Fibroblast of skin of scalp (primary cell): ENCODE data around the gene NSD2. TPM values are rescaled to one million over a fixed set of nuclear protein-coding genes. Genes with fewer than 3 reads are reported as not detected.
"Not testable (repeated sequence)": the region's sequence is repeated elsewhere in the genome, so short reads cannot be mapped to it uniquely, and the experiment has no call there.

ENCODE experiments used
- DNase-seq: peaks from one replicate; pipeline ENCODE4 v3.0.0-alpha.2; 2013
- polyA plus RNA-seq, 2 experiments: library from polyadenylated mRNA; unstranded; fragments of 120-200 nt; gene quantifications; one replicate each; pipeline ENCODE4 v1.2.1, GENCODE V29; 2013; ENCODE audit not compliant: insufficient read length in 2 of 2

NSD2 gene
- 45.0 TPM for polyA plus RNA-seq (2013, experiment 1 of 2; ENCODE audit: insufficient read length)
- polyA plus RNA-seq (2013, experiment 2 of 2; ENCODE audit: insufficient read length): 46.8 TPM

DNA sequence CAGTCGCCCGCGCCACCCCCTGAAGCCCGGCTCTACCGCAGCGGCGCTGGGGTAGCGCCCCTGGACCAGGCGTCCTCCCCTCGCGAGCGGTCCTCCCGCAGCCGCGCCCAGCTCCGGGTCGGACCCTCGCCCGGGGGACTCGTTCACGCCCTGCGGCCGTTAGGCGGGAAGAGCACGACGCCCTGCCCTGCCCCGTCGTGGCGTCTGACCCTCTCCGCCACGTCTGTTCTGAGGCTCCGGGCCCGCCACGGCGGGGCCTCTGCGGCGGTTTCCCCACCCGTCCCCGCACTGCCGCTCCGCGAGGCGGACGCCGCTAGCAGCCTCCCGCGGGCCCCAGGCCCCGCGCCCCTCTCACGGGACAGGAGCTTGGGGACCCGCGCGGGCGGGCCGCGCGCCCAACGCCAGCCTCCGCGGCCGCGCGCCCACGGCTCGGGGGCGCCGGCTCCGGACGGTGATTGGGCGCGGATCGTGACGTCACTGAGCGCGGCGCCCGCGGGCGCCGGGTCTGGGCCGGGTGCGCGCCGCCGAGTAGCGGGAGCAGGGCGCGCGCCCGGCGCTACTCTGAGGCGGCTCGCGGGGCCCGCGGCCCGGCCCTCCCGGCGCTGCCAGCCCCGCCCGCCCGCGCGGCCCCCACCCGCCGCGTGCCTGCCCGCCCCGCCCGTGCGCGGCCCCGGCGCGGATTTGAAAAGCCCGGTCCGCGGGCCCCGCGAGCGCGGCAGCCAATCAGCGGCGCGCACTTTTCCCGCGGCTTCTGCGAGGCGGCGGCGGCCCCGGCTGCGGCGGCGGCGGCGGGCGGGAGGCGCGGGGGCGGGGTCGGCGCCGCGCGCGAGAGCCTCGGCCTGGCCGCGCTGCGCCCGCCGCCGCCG lies at the start of gene NSD2:
Gene NSD2 (plus strand): TSS at position 816 of the 866 bp plus-strand sequence. CDS start 29,262 bp downstream, outside the sequence.
- DNase-seq: peak; percentile 95

DNA sequence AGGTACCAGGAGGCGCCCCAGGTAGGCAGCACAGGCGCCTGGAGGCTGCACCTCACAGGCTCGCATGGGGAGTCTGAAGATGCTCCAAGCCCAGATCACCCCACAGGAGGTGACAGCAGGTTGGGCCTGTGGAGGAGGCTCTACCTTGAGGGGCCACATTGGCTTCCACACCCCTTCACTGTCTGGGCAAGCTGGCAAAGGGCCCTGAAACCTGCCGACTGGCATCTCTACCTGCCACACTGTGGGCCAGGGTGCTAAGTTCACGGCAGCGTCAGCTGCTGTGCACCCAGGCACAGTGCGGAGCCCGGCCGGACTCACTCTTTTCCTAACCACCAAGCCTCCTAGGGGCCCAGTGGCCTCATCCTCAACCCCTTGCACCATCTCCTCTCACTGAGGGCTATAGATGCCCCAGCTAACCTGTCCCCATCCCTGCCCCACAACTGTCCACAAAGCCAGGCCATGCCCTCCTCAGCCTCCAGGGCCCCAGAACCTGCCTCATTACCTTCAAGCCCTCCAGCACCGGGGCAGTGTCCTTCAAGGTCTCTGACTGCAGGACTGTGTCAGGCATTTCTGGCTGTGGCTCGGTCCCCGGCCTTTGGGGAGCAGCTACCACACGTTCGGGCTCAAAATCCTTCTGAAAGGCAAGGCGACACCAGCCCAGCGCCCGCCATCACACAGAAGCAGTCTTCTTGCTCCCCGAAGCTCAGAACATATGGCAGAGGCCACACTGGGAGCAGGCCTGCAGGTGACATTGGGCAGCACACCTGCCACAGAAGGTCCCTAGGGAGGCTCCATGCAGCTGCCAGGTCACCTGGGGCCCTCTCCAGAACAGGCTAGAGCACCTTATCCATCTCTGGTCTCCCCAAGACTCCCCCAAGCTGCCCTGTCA lies 49.3 kb upstream of the NSD2 start:
- no peak for DNase-seq

DNA sequence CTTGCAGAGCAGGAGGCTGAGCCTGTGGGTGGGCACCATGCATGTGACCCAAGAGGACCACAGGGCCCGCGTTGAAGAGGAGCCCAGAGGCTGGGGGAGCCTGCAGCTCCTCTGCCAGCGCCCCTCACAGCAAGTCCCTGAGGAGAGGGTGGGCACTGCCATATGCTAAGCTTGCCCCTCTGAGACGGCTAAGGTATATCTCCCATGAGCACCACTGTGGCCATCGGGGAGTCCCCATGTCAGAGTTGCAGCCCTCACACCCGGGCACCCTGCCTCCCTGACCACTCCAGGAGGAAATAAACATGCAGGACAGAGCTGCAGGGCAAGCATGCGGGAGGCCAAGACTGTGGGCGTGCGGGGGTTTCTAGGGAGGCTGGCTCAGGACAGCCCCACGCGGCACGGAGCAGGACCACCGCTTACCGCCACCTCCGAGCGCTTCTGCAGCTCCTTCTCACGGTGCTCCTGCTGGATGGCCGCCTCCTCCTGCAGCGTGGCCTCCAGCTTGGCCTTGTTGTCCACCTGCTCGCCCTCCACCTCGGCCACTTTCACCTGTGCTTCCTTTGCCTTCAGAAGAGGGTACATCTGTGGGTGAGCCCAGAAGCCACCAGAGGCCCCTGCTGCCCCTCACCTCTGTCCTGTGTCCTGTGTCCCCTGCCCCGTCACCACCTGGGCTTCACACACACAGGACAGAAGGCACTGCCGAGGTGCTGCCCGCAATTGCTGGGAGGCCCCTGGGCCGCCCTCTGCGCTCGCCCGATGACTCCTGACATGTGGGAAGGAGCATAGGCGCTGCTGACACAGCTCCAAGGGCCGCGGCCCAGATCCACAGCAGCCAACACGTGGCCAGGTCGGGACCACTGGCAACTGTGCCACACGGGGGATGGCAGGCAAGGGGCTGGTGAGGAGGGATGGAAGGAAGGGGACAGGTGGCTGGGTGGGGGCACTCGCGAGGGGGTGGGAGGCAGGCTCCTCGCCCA lies 48.3 kb upstream of the NSD2 start:
- no peak for DNase-seq

DNA sequence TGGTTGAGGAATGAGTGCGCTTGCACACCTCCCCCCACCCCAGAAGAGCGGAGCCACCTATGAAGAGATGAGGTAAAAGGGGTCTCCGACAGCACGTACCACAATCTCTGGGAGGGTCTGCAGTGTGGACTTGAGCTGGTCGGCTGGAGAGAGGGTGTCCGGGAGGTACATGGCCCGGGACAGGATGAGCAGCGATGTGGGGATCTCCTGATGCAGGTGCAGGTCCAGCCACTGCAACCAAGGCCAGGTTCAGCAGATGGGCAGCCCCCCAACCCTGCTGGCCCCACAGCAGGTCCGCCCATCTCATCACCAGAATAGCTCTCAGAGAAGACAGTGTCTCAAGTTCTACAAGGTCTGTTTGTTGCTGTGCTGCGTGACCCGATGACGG lies 47.7 kb upstream of the NSD2 start:
- no peak for DNase-seq

DNA sequence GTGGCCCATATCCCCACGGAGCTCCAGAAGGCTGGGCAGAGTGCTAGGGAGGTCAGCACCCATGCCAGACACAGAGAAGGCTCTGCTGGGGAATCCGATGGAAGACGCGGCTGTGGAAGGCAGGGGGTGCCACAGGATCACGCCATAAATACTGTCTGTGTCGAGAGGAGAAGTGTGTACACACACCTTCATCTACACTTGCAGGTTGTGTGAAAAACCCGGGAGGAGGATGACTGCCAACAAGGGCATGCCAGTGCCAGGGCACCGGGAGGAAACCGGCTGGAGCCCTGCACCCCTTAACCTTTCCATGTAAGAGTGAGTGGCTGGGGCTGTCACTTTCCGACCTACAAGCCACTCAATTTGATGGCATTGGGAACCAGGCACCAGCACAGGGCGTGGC lies 46.4 kb upstream of the NSD2 start:
- DNase-seq: no peak

DNA sequence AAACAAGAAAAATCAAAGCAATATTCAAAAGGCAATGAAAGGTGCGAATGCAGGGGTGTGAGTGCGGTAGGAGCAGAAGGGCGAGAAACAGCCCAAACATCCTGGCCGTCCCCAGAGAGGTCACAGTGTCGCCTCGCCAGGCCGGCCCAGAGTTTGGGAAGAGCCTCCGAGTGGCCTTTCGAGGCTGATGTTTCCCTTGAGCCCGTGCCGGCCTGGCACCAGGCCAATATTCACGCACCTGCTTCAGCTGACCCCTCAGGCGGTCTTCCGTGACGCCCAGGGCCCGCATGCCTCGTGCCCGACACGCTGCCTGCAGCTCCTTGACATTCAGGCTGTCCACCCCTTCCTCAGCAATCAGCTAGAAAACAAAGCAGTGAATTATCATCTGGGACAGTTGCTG lies 45.9 kb upstream of the NSD2 start:
- DNase-seq: no peak

DNA sequence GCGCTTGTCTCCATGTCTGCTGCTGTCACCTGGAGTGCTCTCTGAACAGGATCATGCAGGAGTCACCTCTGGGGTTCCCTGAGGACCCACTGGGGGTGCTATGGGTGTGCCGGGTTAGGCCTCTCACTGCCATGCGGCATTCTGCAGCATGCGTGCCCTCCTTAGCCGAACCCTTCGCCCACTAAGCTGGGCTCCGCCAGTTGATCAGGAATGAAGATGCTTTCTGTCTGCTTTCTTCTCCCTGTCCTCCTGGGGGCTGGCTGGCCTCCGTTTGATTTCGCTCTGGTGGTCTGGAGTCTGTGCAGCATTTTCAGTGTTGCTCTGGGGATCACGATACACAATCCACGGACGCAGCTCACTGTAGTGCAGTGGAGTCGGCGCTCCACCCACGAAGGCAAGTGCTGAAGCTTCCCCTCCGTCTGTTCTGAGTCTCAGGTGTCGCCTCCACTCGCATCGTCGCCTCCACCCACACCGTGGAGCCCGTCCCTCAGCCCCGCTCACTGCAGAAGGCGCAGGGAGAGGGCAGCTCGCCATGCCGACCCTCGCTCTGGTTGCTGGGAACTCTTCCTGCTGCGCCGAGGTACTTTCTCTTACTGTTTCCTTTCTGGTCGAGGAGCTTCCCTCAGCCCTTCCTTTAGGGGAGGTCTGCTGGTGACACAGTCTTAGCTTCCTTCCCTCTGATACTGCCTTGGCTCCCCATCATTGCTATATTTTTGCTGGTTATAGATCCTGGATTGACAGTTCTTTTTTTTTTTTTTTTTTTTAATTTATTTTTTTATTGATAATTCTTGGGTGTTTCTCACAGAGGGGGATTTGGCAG lies 44.5 kb upstream of the NSD2 start:
- no peak for DNase-seq

DNA sequence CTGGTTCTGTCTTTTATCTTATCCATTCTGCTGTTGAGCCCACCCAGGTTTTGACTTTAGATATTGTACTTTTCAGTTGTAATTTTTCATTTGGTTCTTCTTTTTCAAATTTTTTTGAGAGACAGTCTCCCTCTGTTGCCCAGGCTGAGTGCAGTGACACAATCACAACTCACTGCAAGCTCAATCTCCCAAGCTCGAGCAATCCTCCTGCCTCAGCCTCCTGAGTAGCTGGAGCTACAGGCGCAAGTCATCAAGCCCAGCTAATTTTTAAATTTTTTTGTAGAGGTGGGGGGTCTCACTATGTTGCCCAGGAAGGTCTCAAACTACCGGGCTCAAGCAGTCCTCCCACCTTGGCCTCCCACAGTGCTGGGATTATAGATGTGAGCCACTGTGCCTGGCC lies 41.0 kb upstream of the NSD2 start:
- no peak for DNase-seq

DNA sequence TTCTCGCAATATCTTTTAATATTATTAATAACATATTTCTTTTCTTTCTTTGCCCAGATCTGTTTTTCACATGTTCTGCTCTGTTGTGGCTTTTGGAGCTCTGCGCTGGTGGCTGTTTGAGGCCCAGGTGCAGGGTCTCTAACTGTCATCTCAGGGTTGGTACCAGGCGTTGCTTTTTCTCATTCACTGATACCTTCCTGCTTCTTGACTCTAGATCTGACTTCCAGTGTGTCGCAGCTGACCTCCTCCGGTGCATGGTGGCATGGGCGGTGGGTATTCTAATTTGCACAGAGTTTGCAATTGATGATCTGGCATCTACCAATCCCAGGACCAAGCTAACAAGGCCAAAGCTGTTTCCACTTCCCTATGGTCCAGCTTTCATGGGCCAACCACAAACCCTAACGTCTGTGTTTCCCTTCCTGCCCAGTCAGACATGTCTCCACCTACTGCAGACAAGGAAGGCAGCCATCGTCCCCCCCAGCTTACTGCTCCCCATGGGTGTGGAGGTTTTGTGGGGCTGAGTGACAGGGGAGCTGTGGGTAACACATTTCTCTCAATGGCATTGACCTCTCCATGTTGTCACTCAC lies 40.5 kb upstream of the NSD2 start:
- DNase-seq: no peak

DNA sequence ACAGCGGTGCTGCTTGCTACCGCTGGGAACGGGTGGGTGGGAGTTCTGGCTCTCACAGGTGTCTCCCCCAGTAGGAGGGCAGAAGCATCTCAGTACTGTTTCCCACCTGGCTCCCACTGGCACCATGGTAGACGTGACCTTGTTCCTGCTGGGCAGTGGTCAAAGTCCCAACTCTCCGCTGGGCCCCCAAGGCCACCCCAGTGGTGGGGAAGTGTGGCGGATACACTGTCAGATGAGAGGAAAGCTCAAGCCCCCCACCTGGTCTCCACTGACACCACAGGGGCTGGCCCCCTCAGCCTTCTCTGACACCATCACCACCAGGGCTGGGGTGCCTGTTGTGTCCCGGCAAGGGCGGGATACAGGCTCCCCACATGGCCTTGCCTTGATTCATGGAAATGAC lies 39.9 kb upstream of the NSD2 start:
- DNase-seq: no peak

DNA sequence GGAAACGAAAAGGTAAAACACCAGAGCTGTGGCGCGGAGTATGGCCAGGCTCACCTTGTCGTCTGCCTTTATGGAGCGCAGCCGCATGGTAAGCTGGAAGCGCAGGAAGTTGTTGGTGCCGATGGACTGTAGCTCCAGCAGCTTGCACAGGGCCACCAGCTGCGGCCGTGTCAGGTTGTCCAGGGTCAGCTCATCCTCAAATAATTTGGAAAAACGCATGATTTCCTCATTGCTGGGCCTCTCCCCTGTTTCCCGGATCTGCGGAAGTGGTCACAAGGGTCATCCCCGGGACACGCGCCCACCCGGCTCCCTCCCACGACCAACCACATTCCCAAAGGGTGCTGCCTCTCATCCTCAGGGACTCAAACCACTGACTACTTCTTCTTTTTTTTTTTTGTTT lies 38.5 kb upstream of the NSD2 start:
- no peak for DNase-seq

DNA sequence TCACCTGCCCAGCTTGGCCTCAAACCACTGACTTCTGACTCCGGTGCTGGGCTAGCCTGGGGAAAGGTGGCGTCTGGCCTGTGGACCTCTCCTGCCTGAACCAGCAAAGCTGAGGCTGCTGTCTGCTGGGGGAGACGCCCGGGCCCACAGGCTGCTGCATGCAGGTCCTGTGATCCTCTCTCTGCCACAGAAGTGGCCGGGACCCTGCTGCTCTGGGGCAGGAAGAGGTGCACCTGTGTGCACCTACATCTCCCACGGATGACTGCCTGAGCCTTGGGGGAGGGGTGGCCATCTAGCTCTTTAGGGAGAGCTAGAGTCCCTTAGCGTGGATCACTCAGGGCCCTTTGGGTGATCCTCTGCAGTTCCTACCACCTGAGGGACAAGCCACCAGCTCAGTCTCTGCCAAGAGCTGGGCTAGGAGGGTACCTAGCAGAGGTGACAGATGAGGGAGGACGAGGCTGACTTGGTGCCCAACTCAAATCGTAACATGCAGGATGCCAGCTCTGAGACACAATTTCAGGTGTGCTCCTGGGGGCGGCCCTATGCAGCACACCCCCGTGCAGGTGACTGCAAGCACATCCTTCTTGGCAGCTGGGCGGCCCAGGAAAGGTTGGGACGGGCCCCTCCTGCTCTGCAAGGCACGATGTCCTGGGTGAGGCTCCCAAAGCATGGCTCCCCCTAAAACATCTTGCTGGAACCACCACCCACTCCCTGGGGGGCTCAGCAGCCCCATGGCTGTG lies 37.7 kb upstream of the NSD2 start:
- DNase-seq: no peak

DNA sequence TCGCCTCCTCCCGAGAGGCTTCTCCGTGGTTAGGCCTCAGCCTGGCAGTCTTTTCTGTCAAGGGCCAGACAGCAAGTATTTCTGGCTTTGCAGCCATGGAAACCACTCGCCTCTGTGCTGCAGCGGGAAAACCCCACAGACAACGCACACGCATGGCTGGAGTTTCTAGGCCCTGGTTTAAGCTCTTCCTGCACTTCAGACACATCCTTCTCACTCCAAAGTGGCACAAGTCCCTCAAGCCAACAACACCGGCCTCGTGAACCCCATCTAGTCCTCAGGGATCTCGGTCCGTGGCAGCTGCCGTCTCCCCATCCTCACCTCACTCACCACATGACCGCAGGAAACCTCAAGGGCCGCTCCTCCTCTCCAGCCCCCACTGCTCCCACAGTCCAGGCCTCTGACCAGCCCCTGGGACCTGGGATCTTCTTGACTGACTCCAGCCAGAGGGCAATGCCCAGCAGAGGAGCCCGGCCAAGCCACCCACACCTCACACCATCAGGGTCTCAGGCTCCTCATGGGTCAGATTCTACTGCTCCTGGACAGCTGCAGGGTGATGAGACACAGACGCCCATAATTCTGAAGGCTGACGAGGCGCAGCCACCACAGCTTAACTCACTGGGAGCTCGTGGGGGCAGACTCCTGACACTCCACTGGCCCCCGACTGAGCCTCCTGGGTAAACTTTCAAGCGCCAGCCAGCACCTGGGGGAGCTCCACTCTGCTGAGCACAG lies 37.0 kb upstream of the NSD2 start:
- DNase-seq: no peak

DNA sequence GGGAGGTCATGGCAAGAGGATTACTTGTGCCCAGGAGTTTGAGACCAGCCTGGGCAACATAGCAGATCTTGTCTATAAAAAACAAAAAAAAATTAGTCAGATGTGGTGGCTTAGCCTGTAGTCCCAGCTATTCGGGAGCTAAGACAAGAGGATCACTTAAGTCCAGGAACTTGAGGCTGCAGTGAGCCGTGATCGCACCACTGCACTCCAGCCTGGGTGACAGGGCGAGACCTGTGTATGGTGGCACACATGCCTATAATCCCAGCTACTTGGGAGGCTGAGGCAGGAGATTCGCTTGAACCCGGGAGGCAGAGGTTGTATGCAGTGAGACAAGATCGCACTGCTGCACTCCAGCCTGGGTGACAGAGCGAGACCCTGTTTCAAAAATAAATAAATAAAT lies 35.4 kb upstream of the NSD2 start:
- not testable (repeated sequence) for DNase-seq

DNA sequence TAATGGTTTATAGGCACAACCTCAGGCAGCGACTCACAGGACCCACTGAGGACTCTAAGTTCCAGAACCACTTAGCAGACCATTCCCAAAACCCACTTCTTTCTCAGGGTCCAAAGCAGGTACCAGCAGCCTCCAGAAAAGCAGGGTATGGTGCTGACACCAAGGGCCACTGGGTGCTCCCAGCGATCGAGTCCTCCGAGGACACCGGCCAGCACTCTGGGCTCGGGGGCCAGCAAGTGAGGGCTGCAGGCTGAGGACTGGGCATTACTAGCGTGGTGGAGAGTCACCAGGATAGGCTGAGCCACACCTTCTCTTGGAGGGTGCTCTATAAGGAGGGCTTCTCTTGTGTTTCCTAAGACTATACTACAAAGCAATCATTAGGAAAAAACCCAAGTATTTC lies 34.5 kb upstream of the NSD2 start:
- no peak for DNase-seq

DNA sequence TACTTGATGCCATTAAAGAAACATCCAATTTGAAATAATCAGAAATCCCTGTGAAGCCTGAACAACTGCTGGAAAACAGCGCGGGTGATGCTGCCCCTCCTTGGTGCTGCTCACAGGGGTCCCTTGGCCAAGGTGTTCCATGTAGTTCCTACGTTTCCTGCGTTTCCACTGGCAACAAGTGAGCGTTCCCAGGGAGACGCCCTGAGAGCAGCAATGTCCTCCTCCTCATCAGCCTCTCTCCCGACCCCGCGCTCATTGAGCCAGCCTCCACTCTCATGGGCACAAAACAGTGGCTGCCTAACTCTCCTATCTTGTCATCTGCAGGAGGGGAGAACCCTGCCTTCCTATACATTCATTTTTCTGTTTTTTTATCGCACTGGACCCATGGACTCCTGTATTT lies 34.1 kb upstream of the NSD2 start:
- DNase-seq: no peak

DNA sequence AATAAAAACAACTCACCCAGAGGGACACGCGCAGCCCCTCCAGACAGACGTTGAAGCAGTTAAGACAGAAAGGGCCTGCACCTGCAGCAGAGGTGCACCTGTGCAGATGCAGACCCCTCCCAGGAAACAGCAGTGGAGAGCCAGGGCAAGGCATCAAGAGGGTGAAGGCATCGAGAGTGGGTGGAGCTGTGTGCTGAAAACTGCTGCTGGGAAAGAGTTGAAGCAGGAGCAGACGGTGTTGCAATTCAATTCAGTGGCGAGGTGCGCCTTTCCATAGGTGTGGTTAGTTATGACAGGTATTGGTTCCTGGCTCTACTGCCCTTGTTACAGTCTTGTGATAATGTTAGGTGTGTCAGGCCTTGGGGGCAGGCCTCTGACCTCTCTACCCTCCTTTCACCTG lies 31.9 kb upstream of the NSD2 start:
- no peak for DNase-seq

DNA sequence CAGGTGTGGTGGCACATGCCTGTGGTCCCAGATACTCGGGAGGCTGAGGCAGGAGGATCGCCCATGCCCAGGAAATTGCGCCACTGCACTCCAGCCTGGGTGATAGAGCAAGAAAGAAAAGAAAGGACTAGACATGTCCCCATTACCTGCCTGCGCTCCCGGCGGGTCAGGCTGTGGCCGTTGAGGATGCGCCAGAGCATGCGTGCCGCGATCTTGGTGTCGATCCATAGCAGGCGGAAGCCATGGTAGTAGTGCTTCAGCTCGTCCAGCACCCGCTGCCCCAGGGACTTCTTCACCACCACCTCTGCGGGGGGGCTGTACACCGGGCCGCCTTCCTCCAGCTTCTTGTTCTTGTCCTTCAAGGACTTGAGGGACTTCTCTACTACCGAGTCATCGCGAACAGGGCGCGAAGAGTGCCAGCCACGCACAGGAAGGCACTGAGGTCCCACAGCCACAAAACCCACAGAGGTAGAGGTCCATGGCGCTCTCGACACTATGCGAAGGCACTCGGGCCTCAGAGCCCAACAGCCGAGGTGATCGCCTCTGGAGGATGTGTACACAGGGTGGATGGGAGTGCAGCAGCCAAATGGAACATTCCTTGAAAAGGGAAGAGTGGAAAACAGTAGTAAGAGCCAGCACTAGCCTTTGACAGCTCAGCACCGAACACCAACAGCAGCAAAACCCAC lies 29.8 kb upstream of the NSD2 start:
- DNase-seq: no peak

DNA sequence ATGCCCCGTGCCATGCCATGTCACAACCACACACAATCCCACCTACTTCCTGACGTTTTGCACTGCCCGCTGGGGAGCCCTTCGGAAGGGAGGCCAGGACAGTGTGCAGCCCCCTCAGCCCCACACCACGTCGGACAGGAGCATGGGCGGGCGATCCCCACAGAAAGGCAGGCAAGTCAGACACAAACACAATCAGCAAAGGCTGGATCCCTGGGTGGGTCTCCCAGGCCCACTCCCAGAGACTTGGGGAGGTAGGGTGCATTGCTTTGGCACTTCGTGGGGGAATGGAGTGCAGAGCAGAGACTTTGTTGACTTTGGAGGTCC lies 29.3 kb upstream of the NSD2 start:
- DNase-seq: no peak
